GM19397 (cell line): Measurements from ENCODE around the gene CGB8.
"Not testable (repeated sequence)": the region's sequence is repeated elsewhere in the genome, so short reads cannot be mapped to it uniquely, and the experiment has no call there.

Source experiments
- ATAC-seq: cut with Tn5 transposase; IDR thresholded peaks from one replicate; pipeline ENCODE4 v1.9.1; 2021; ENCODE audit warnings: mild to moderate bottlenecking, moderate library complexity; ENCODE audit not compliant: unreplicated experiment

Gene CGB8

DNA sequence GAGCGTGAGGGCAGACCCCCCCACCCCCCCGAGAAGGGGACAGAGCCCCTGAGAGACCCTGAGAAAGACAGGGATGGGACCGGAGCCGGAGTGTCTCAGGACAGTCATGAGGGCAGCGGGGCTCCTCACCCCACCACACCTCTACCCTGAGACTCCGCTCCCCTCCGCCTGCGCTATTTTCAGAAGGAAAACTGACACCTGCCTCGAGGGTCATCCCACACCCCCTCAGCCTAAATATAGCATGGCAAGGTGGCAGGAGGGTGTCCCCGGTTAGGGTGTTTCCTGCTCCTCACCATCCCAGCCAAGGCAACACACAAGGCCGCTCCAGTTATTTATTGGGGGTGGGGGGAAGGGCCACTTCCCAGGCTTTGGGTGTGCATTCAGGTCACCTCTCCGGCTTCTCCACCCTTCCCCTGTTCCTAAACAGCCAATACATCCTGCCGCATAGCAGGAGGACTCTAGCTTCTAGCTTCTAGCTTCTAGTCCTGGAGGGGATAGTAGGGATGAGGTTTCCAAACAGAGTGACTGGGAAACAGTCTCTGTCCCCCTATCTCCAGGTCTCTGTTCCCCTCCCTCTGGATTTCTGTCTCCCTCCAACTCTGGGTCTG is 17.1 kb upstream of the CGB8 start:
- no peak for ATAC-seq

GRCh38 chr19:49064768-49065611 is 16.1 kb upstream of the CGB8 start, which contains the start of gene NTF4:
Gene NTF4, minus strand, starts transcription at chr19:49064818. Its CDS starts 2,821 bp downstream, at chr19:49061997.
- ATAC-seq = no peak

GRCh38 chr19:49064029-49064629 is 15.2 kb upstream of the CGB8 start:
- no peak for ATAC-seq

DNA sequence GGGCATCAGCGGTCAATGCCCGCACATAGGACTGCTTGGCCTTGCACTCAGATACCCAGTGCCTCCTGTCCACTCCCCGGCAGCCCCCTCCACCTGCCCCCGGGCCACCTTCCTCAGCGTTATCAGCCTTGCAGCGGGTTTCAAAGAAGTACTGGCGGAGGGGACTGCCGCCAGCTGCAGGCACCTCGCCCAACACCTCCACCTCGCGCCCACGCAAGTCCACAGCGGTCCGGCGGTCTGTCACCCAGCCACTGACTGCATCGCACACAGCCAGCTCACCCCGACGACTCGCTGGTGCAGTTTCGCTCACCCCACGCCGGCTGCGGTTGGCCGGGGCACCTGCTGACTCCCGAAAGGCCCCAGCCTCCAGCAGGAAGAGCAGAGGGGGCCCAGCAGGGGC is 12.5 kb upstream of the CGB8 start:
- ATAC-seq = no peak

DNA sequence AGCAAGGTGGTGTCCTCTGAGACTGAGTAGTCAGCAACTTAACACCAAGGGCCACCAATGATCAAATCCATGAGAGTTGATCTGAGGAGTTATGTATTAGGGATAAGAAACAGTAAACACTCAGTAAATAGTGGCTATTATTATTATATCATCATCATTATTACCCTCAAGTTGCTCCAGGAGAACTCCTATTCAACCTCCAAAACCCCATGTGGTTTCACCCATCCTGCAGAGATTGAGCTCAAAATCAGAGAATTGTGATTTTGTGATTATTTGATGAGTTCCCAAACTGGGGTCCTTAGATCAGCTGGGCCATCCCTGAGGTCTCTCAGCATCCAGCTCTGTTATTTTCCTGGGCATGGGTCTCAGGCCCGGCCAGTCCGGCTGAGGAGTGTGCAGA is 12.1 kb upstream of the CGB8 start:
- no peak for ATAC-seq

GRCh38 chr19:49059053-49059452 is 10.1 kb upstream of the CGB8 start:
- ATAC-seq = no peak

DNA sequence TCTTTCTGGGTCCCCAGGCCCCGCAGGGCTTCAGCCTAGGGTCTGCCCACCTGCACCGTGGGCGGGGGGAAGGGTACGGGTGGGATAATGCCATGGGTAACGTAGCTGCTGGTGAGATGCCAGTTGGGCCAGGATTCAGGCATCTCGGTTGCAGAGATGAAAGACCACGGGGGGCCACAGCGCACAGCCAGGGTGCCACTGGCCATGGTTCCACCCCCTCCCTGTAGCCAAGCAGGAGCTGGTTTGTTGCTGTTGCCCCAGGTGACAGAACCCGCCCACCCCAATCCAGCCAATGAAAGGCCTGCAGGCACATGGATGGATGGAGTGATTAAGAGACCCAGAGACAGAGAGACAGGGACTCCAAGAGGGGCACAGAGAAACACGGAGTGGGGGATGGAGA is 9.7 kb upstream of the CGB8 start:
- no peak for ATAC-seq

- no peak for ATAC-seq
Observed at GRCh38 chr19:49057636-49058234, 8.8 kb upstream of the CGB8 start, which contains the start of gene CGB7. Gene CGB7, minus strand, starts transcription at chr19:49057749. Its CDS starts 2,374 bp downstream, at chr19:49055375.

DNA sequence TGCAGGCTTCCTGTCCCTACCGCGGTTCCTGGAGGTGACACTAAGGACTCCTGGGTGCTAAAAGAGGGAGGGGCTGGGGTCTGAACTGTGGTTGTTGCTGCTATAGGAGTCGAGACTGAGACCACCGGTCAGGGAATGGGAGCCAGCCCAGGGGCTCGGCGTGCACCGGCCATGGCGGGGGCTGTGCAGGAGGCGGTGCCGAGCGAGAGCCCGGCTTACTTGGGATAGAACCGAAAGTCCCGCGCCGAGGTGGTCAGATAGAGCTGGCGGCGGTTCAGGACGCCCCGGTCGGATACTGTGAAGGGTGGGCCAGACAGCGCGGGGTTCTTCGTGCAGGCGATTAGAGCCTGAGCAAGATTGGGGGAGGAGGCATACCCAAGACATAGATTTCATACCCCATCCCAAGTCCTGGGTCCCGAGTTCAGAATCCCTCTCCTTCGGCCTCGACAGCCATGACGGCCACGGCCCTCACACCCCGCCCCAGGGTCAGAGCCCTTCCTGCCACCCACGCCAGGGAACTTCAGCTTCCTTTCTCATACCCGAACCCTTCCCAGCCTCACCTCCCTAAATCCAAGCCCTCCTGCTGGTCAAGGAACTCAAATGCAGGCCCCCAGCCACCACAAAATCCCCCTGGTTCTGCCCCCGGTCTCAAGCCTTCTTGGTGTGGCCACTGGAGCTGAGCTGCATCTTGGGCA is 8.1 kb upstream of the CGB8 start:
- not testable (repeated sequence) for ATAC-seq

DNA sequence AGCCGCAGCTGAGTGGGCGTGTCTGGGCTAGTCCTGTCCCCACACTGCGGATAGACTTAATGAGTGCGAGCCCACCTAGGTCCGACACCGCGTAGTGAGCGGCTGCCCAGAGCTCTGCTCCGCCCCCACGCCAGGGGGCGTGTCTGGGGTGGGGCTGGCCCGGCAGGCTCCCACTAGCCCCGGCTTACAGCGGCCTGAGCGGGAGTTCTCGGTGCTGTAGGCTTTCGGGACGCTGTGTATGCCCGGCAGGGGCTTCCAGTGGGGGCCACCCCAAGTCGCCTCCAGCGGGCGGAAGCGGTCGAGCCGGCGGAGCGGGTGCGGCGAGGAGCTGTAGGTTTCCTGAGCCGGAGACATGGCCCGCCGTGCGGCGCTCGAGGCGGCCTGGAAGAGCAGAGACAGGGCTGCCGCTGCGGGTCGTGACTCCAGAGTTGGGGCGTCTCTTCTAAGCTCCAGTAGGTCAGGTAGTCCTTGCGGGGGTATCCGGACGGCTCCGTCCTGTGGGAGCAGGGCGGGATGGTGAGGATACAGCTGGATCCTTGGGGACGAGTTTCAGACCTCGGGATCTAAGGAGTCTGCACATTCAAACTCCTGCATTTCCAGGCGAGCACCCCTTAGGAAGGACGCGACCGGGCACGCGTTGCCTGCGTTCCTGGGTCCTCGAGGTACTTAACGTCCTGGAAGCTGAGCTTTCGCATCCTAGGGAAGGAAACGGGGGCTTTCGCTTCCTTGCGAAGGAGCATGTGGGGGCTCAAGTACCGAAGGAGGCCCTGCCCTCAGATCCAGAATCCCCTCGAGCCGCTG is 7.4 kb upstream of the CGB8 start:
- ATAC-seq = no peak

GRCh38 chr19:49050376-49051033 is 1.6 kb upstream of the CGB8 start:
- ATAC-seq = not testable (repeated sequence)

- ATAC-seq = not testable (repeated sequence)
Observed at GRCh38 chr19:49049834-49050233, 923 bp upstream of the CGB8 start.

GRCh38 chr19:49043548-49043947 is 5.4 kb downstream of the CGB8 start, which contains the start of gene CGB5:
Gene CGB5, plus strand, starts transcription at chr19:49043848. Its CDS starts 362 bp downstream, at chr19:49044210.
- ATAC-seq = not testable (repeated sequence)

- ATAC-seq = not testable (repeated sequence)
Observed at GRCh38 chr19:49042666-49043065, 6.2 kb downstream of the CGB8 start.

DNA sequence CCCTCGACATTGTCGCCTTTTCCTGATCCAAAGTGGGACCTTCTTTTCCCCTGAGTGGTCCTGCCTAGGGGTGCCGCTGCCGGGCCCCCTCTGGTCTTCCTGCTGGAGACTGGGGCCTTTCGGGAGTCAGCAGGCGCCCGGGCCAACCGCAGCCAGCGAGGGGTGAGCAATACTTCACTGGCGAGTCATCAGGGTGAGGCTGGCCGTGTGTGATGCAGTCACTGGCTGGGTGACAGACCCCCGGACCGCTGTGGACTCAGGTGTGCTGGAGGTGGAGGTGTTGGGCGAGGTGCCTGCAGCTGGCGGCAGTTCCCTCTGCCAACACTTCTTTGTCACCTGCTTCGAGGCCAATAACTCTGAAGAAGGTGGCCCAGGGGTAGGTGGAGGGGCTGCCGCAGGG is 6.7 kb downstream of the CGB8 start:
- no peak for ATAC-seq

GRCh38 chr19:49039736-49040135 is 9.2 kb downstream of the CGB8 start:
- ATAC-seq = not testable (repeated sequence)

GRCh38 chr19:49038557-49039276 is 10.2 kb downstream of the CGB8 start:
- not testable (repeated sequence) for ATAC-seq

- ATAC-seq = not testable (repeated sequence)
Observed at GRCh38 chr19:49038111-49038510, 10.8 kb downstream of the CGB8 start.

DNA sequence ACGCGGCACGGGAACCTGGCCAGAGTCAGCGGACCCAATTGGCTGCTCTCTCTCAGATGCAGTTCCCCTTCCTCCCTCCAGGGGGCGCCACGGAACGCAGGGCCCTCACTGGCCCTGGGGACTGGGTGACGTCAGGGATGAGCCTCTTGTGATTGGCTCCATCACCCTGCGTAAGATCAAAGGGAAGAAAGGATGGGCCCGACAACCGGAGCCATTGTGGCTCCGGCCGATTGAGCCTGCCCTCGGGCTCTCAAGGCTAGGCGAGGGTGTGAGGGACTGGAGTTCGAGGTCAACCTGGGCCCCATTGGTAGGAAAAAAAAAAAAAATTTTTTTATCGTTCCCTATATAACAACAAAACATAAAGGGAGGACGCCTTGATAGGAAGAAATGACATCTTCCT is 12.1 kb downstream of the CGB8 start, which contains the start of gene CGB1:
Gene CGB1, minus strand, starts transcription at position 81 of the 400 bp plus-strand sequence. CDS start 184 bp downstream, outside the sequence.
- not testable (repeated sequence) for ATAC-seq
